ENCODE data around the gene PSMD1. TPM values are rescaled to one million over a fixed set of nuclear protein-coding genes. Genes with fewer than 3 reads are reported as not detected.

PSMD1 gene
- total and polyA plus RNA-seq, 2 experiments from 2014 or later, result 148 to 177 TPM

DNA sequence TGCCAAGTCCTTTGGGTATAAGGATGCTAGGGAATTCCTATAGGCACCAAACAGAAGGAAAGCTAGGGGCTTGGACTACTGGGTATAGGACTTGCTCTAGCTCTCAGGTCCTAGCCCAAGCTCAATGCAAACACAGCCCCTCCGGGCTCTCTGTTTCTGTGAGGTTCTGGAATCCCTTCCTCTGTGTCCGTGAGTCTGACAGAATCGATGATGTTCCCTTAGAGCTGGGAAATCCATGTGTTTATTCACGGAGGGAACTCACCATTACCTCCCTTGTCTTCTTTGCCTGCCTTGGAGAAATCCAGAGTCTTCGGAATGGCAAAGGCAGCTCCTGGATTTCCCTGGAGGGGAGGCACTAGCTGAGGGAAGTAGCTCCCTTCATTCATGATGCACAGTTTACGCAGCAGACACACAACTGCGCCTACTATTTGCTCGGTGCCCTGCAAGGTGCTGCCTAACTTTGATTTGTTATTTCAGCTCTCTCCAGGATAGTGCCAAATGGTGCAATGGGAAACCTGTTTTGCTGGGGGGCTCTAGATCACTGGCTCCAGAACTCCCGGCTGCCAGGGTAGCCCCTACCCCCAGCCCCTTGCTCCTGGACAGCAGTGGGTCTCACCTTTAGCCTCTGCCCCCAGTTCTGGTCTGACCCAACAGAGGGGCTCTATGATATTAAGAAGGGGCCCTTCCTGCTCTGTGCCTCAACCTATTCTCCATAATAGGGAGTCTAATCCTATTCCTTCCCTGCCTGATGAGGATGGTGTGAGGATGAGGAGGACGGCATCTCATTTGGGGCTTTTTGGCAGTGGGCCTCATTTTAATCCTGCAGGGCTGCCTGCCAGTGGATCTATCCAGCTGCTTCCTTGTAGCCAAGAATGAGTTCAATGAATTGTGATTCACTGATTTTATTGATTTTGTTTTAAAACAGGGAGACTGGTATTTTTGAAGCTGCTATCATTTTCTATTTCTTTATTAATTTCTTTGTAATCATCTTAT lies 8.4 kb upstream of the PSMD1 start (continued):
- TF ChIP-seq, protein P1, sequence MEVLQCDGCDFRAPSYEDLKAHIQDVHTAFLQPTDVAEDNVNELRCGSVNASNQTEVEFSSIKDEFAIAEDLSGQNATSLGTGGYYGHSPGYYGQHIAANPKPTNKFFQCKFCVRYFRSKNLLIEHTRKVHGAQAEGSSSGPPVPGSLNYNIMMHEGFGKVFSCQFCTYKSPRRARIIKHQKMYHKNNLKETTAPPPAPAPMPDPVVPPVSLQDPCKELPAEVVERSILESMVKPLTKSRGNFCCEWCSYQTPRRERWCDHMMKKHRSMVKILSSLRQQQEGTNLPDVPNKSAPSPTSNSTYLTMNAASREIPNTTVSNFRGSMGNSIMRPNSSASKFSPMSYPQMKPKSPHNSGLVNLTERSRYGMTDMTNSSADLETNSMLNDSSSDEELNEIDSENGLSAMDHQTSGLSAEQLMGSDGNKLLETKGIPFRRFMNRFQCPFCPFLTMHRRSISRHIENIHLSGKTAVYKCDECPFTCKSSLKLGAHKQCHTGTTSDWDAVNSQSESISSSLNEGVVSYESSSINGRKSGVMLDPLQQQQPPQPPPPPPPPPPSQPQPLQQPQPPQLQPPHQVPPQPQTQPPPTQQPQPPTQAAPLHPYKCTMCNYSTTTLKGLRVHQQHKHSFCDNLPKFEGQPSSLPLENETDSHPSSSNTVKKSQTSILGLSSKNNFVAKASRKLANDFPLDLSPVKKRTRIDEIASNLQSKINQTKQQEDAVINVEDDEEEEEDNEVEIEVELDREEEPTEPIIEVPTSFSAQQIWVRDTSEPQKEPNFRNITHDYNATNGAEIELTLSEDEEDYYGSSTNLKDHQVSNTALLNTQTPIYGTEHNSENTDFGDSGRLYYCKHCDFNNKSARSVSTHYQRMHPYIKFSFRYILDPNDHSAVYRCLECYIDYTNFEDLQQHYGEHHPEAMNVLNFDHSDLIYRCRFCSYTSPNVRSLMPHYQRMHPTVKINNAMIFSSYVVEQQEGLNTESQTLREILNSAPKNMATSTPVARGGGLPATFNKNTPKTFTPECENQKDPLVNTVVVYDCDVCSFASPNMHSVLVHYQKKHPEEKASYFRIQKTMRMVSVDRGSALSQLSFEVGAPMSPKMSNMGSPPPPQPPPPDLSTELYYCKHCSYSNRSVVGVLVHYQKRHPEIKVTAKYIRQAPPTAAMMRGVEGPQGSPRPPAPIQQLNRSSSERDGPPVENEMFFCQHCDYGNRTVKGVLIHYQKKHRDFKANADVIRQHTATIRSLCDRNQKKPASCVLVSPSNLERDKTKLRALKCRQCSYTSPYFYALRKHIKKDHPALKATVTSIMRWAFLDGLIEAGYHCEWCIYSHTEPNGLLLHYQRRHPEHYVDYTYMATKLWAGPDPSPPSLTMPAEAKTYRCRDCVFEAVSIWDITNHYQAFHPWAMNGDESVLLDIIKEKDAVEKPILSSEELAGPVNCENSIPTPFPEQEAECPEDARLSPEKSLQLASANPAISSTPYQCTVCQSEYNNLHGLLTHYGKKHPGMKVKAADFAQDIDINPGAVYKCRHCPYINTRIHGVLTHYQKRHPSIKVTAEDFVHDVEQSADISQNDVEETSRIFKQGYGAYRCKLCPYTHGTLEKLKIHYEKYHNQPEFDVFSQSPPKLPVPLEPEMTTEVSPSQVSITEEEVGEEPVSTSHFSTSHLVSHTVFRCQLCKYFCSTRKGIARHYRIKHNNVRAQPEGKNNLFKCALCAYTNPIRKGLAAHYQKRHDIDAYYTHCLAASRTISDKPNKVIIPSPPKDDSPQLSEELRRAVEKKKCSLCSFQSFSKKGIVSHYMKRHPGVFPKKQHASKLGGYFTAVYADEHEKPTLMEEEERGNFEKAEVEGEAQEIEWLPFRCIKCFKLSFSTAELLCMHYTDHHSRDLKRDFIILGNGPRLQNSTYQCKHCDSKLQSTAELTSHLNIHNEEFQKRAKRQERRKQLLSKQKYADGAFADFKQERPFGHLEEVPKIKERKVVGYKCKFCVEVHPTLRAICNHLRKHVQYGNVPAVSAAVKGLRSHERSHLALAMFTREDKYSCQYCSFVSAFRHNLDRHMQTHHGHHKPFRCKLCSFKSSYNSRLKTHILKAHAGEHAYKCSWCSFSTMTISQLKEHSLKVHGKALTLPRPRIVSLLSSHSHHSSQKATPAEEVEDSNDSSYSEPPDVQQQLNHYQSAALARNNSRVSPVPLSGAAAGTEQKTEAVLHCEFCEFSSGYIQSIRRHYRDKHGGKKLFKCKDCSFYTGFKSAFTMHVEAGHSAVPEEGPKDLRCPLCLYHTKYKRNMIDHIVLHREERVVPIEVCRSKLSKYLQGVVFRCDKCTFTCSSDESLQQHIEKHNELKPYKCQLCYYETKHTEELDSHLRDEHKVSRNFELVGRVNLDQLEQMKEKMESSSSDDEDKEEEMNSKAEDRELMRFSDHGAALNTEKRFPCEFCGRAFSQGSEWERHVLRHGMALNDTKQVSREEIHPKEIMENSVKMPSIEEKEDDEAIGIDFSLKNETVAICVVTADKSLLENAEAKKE (CRISPR knock-in tag; IDR thresholded peaks at IDR 0.05), result no peak
- TF ChIP-seq ZNF114 (CRISPR knock-in tag; IDR thresholded peaks at IDR 0.05) (no peak), CTCF (conservative IDR thresholded peaks at IDR 0.05; ENCODE audit: low read depth in 2 of 2) (no peak), REST (IDR thresholded peaks at IDR 0.05; ENCODE audit: unreplicated experiment) (no peak), JUNB (IDR thresholded peaks at IDR 0.05; ENCODE audit: unreplicated experiment) (no peak)

Measured in GM23338 (cell line).